NCI-H1092 (cell line): Measurements from ENCODE around the gene AIF1.

ENCODE experiments used
- DNase-seq: peaks from one replicate; lab custom pipeline; 2025; lab: John Stamatoyannopoulos, UW

Gene AIF1

DNA sequence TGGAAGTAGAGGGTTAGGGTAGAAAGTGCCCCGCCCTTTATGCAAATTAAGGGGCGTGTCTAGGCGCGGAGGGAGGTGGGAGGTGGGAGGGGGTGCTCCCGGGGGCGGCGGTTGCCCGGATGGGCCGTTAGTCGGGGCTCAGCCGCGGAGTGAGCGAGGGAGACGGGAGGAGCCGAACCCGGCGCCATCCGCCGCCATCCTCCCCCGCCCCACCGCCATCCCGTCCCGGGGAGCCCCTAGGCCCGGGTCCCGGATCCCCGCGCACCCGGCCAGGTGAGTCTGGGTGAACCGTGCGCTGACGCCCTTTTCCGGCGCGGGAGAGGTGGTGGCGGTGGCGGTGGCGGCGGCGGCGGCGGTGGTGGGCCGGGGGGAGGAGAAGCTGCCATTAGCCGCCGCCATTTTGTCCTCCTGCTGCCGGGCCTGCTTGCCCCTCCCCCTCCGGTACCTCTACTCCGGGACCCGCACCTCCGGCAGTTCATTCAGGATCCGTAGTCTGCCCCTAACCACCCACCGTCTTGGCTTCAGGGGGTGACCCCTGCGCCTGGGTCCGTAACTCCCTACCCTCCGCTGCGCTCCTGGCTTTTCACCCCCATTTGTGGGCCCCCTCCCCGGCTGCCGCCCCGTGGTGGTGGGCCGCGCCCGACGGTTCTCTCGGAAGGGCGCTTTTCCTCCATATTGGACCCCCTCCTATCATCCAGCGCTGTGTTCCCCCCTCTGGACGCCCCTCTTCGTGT is 5.7 kb downstream of the AIF1 start, which contains the start of gene PRRC2A:
Gene PRRC2A (plus strand): TSS at position 130 of the 734 bp plus-strand sequence. CDS start 2,075 bp downstream, outside the sequence.
- DNase-seq, result peak; percentile 36

DNA sequence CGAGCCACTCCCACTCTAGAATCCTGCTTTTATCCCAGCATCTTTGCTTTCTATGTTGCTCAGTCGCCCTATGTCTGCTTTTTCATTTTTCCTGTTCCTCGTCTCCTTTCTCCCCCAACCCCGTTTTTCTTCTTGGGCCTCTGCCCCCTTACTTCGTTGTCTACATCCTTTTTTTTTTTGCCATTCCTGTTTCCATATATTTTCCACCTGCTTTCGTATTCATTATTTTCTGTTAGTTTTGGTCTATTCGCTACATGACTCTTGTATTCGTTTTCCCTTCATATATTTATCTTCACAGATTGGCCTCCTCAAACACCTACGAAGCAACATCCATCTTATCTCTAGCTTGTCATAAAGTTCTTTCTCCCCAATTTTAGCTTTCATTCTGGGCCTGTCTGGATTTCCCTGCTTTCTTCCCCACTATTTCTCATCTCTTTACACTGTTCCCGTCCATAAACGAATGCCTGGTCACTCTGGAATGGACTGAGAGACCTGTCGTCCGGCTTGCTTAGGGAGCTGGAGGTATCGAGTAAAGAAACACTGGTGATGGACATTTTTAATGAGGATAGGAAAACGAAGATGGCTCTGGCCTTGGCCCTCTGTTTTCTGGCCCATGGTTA is 6.4 kb downstream of the AIF1 start:
- DNase-seq, result no peak

- DNase-seq, result no peak
Measured at GRCh38 chr6:31621991-31622390, 7.0 kb downstream of the AIF1 start.

- no peak for DNase-seq
Measured at GRCh38 chr6:31622684-31623091, 7.7 kb downstream of the AIF1 start.

DNA sequence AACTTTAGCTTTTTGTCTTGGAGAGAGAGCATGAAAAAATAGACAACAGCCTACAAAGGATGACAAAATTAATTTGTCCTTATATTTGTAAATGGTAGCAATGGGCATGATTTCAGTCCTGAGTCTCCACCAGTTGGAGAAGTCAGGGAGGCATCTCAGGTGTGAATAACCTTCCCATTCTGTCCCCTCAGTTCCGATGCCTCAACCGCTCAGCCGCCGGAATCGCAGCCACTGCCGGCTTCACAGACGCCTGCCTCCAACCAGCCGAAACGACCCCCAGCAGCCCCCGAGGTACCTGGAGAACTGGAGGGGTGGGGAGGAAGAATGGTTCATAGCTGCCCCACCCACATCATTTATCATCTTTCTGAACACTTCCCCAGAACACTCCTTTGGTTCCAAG is 9.0 kb downstream of the AIF1 start:
- no peak for DNase-seq

- no peak for DNase-seq
Measured at GRCh38 chr6:31626952-31627351, 11.9 kb downstream of the AIF1 start.

GRCh38 chr6:31627690-31628287 is 12.8 kb downstream of the AIF1 start:
- no peak for DNase-seq

DNA sequence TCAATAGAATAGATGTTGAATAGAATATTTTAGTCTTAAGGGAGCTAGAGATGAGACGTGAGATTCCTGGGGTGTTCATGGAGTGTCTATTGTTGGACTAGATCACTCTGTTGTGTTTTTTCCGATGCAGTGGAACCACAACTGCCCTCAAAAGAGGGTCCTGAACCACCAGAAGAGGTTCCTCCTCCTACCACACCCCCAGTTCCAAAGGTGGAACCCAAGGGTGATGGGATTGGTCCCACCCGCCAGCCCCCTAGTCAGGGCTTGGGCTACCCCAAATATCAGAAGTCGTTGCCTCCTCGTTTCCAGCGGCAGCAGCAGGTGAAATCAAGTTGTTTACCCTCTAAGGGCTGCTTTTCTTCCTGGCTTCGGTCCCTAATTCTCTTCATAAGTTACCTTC is 14.0 kb downstream of the AIF1 start:
- DNase-seq, result no peak

GRCh38 chr6:31630177-31630934 is 15.3 kb downstream of the AIF1 start:
- no peak for DNase-seq

DNA sequence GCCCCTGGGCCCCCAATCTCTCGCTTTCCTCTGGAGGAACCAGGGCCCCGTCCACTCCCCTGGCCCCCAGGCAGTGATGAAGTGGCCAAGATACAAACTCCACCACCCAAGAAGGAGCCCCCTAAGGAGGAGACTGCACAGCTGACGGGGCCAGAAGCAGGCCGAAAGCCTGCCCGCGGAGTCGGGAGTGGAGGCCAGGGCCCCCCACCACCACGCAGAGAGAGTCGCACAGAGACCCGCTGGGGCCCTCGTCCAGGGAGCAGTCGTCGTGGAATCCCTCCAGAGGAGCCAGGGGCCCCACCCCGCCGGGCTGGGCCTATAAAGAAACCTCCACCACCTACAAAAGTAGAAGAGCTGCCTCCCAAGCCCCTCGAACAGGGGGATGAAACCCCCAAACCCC is 16.2 kb downstream of the AIF1 start:
- no peak for DNase-seq

DNA sequence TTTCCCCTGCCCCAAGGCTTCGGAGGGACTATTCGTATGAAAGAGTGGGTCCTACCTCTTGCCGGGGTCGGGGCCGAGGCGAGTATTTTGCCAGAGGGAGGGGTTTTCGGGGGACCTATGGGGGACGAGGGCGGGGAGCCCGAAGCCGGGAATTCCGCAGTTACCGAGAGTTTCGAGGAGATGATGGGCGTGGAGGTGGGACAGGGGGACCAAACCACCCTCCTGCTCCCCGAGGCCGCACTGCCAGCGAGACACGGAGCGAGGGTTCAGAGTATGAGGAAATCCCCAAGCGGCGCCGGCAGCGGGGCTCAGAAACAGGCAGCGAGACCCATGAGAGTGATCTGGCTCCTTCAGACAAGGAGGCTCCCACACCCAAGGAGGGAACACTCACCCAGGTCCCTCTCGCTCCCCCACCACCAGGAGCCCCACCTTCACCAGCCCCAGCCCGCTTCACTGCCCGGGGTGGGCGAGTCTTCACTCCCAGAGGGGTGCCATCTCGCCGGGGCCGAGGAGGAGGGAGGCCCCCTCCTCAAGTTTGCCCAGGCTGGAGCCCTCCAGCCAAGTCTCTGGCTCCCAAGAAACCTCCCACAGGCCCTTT is 16.7 kb downstream of the AIF1 start:
- no peak for DNase-seq

DNA sequence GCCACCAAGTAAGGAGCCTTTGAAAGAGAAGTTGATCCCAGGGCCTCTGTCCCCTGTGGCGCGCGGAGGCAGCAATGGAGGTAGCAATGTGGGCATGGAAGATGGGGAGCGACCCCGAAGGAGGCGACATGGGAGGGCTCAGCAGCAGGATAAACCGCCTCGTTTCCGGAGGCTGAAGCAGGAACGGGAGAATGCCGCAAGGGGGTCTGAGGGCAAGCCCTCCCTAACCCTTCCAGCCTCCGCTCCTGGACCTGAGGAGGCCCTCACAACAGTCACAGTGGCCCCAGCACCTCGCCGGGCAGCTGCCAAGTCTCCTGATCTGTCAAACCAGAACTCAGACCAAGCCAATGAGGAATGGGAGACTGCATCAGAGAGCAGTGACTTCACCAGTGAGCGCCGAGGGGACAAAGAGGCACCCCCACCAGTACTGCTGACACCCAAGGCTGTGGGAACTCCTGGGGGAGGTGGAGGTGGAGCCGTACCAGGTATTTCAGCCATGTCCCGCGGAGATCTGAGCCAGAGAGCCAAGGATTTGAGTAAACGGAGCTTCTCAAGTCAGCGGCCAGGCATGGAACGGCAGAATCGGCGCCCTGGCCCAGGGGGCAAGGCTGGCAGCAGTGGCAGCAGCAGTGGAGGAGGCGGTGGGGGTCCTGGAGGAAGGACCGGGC is 17.4 kb downstream of the AIF1 start:
- no peak for DNase-seq

DNA sequence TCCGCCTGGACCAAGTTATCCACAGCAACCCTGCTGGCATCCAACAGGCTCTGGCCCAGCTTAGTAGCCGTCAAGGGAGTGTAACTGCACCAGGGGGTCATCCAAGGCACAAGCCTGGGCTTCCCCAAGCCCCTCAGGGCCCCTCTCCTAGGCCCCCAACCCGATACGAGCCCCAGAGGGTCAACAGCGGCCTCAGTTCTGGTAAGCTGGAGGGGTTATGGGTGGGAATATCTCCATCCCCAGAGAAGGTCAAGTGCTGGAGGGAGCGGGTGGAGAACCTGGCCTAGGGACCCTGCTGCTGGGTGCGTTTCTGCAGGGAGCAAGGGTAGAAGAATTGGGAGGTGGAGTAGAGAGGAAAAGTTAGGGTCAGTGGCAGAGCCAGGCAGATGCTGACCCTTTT is 18.4 kb downstream of the AIF1 start:
- DNase-seq, result no peak

- DNase-seq, result no peak
Measured at GRCh38 chr6:31634131-31634530, 19.1 kb downstream of the AIF1 start.

GRCh38 chr6:31634969-31635575 is 20.0 kb downstream of the AIF1 start:
- DNase-seq, result no peak

- DNase-seq, result no peak
Measured at GRCh38 chr6:31636698-31637596, 21.9 kb downstream of the AIF1 start.

GRCh38 chr6:31639043-31639442 is 24.0 kb downstream of the AIF1 start:
- no peak for DNase-seq

- no peak for DNase-seq
Measured at GRCh38 chr6:31639449-31639861, 24.4 kb downstream of the AIF1 start.

GRCh38 chr6:31640612-31641011 is 25.6 kb downstream of the AIF1 start:
- no peak for DNase-seq

DNA sequence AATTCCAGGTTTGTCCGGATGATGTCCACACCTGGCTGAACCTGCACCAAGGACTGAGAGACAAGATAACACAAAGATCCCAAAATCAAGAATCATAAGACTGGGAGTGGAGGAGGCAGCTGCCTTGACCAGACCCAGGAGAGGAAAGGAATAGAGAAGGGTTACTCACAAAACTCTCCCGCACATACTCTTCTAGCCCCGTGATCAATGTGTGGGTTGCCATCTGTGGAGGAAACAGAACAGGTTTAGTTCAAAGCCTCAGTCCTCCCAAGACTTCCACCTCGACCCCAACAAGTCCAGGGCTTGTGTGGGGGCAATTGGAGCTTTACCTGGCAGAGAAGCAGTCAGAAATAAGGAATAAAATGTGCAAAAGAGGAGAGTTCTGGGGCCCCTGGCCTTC is 26.3 kb downstream of the AIF1 start:
- no peak for DNase-seq
